ENCODE data around the gene C22orf23. TPM values are rescaled to one million over a fixed set of nuclear protein-coding genes. Genes with fewer than 3 reads are reported as not detected.
A peak's percentile ranks its signal among the peaks of the same experiment; 100 is the strongest.
"Not testable (repeated sequence)": the region's sequence is repeated elsewhere in the genome, so short reads cannot be mapped to it uniquely, and the experiment has no call there.

C22orf23 gene
- total RNA-seq, 1 donor from 2014 or later, result 0.53 TPM

GRCh38 chr22:37982938-37983859, 29.8 kb upstream of the C22orf23 start:
- no peak for DNase-seq (ENCODE audit: low read depth)

DNA sequence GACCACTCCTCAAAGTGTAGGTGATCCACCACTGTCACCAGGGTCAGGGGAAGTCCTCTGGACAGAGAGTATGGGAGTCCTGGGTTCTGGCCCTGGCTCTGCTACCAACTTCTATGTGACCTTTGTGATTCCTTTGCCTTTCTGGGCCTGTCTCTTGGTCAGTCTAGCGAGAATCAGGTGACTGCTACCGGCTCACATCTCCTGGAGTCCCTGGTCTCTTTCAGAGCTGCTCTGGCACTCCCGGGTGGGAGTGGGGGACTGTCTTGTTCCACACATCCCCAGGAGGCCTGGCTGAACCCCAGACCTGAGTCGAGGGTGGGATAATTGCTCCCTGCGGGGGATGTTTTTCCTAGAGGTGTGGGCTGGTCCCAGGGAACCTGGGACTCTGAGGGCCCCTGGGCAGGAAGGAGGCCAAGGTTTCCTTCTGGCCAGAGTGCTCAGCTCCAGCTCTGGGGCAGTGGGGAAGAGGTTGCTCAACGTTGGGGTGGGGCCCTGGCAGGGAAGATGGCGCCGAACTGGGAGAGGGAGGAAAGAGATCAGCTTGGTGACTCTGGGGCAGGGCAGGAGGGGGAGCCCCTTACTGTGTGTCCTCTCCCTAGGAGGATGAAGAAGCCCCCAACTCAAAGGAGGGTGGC, 28.9 kb upstream of the C22orf23 start:
- no peak for DNase-seq (ENCODE audit: low read depth)

DNA sequence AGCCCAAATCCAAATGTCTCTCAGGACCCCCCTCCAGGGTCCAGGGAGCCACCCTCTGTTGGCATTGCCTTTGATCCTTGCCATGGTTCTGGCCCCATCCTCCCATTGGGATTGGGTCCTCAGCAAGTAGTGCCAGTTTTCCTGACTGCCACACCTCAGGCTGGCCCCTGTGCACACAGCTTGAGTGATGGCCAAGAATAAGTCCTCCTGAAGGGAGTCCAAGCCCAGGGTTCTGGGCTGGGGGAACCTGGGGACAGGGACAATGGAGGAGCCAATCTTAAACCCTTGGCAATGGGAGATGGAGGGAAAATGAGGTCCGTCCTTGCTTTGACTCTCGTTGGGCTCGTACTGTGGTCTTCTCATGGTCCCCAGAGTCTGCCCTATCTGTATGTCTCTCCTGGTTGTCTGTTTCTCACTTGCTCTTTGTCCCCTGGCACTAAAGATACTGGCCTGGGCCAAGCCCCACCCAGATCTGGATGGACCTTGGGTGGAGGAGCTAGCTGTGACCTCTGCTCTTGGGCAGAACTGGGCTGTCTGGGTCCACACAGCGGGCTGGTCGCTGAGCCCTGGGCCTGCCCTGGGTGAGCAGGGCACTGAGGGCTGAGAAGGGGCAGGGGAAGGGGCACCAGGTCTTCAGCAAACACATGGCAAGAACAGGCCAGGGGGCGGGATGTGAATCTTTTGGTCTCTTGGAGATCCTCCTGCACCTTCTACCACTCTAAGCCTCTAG, 28.0 kb upstream of the C22orf23 start:
- DNase-seq (ENCODE audit: low read depth), result no peak

- DNase-seq (ENCODE audit: low read depth), result no peak
These were observed 26.4 kb upstream of the C22orf23 start for GRCh38 chr22:37979782-37980181.

- DNase-seq (ENCODE audit: low read depth), result no peak
These were observed 23.1 kb upstream of the C22orf23 start for GRCh38 chr22:37976547-37976946.

- DNase-seq (ENCODE audit: low read depth), result not testable (repeated sequence)
These were observed 22.6 kb upstream of the C22orf23 start for GRCh38 chr22:37976022-37976421.

DNA sequence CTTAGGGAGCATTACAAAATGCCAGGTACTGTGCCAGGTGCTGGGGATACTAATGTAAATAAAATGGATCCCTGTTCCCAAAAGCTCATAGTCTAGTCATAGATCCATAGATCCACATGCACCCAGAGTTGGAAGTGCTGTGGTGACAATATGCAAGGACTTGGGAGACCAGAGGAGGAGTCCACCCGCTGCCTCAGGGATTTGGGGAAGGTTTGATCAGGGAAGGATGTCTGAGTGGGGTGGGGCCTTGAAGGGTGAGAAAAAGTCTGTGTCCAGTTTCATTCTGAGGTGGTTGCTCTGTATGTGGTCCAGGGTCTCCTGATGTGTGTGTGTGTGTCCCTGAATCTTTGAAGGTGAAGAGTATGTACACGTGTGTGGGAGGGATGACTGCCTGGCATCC, 21.8 kb upstream of the C22orf23 start:
- DNase-seq (ENCODE audit: low read depth), result no peak

DNA sequence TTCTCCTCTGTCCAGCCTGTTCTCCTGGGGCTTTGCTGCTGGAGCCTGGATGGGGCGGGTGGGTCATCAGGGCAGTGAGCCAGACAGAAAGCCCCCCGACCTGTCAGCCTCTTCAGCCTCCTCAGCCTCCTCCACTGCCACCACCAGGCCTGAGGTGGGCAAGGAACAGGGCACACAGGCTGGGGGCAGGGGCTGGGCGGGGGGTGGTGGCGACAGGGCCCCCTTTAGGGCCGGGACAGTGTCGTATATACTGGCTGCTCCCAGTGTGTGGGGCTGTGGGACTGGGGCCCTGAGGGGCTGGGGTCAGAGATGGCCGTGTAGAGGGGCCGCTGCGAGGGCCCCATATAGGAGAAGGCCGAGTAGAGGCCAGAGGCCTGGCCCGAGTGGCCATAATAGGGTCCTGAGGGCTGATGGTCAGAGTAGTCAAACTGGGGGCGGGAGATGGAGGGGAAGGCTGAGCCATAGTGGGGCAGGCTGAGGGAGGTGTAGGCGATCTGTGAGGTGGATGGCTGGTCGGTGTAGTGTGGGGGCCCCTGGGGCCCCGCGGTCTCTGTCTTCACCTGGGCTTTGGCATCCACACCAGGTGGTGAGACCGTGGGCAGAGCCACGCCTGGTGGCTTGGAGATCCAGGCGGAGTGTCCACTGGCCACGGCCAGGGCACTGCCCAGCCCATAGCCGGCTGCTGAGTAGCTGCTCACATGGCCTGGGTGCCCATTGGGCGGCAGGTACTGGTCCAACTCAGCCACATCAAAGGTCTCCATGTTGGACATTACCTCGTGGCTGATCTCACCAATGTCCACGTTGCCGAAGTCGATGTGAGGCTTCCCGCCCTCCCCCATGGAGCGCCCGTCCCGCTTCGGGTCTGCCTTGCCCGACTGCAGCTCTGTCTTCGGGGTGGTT, 20.1 kb upstream of the C22orf23 start:
- DNase-seq (ENCODE audit: low read depth), result no peak

DNA sequence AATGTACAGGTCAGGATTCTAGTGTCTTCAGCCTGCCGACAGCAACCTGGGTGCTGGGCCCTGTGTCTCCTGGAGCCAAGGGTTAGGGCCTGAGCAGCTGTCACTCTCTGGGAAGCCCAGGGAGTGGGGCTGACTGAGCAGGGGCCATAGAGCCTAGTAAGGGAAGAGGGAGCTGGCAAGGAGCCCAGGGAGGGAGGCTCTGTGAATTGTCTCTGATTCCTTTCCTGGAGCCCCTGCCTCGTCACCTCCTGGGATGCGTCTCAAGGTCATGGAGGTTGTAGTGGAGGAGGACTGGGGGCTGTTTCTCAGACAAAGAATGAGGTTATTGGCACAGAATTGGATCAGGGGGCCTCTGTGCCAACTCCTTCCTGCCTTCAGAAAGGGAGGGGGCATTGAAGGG, 19.1 kb upstream of the C22orf23 start:
- peak; percentile 38 for DNase-seq (ENCODE audit: low read depth)

DNA sequence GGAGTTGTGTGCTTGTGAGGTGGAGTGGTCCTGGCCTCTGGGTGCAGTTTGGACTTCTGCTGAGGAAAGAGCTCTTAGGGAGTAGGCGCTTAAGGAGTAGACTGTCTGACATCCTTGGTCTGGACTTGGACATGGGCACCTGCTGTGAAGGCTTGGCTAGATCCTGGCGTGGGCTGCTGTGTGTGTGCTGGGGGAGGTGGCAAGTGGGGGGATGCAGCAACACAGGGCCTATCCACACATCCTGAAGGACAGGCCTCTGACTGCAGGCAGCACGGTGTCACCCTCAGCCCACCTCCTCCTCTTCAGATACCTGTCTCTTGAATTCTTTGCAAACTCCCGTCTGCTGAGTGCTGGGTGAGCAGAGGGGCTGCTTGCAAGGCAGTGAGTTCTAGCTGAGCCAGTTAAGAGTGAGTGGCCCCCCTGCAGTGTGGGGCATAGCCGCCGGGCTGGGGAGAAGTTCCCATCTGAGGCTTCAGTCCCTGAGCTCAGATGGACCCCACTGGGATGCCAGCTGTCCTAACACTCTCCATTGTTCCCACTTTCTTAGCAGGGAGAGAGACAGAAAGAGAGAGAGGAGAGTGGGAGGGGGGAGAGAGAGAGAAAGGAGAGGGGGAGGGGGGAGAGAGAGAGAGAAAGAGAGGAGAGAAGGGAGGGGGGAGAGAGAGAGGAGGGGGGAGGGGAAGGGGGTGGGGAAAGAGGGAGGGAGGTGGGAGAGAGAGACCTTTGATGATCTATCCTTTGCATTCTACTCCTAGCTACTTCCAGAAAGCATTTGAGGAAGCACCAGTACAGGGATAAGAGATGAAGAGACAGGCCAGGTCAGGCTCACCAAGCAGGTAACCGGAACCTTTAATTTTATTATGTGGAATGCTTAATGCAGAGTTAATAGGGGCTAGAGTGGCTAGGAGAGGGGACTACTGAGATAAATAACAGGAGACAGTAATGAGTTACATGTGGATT, 18.4 kb upstream of the C22orf23 start:
- no peak for DNase-seq (ENCODE audit: low read depth)

GRCh38 chr22:37970864-37971263, 17.5 kb upstream of the C22orf23 start:
- DNase-seq (ENCODE audit: low read depth), result no peak

DNA sequence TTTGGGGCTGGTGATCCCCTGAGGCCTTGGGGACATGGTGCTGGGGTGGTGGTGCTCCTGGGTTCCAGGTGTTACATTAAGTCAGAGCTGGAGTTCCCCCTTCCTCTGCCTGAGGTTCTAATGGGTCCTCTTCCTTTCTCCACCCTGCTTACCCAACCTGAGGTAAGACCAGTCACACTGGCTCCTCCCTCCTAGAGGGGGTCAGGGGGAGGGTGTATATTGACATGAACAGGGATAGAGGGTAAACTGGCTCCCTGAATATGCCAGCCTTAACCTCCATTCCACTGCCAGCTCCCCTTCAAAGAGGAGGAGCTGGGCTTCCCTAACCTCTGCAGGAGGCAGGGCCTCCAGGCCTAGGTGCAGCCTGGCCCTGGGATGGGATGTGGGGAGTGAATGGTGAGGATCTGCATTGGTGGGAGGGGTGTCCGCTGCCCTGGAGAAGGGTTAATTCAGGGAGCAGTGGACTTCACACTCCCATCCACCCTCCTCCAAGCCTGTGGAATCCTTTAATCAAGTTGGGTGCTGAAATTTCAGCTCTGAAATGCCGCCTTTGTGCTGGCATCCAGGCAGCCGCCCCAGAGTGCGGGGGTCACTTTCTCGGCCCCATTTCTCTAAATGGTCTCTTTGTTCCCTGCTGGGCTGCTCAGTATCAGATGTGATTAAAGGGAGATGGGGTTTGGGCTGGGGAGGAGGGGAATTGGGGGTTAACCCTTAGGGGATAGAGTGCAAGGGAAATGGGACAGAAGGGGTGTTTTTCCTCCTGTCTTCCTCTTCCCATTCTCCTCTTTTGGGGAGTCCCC, 15.3 kb upstream of the C22orf23 start:
- DNase-seq (ENCODE audit: low read depth), result no peak

- DNase-seq (ENCODE audit: low read depth), result no peak
These were observed 14.4 kb upstream of the C22orf23 start for GRCh38 chr22:37967637-37968451.

DNA sequence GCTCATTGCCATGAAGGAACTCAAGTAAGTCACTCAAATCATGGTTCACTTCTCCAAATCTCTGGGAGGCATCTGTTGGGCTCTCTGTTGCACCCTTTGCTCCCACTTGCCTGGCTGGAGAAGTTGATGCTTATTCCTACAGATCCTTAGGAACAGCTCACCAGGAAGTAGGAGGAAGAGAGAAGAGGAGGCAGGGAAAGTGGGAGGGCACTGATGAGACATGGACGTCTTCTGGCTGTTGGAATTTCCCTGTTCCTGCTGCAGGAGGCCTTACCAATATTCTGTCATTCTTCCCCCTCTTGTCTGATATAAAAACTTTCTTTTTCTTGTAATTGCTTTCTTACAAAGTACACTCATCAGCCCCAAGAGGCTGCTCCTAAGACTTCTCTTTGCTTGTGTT, 13.7 kb upstream of the C22orf23 start:
- DNase-seq (ENCODE audit: low read depth), result no peak

DNA sequence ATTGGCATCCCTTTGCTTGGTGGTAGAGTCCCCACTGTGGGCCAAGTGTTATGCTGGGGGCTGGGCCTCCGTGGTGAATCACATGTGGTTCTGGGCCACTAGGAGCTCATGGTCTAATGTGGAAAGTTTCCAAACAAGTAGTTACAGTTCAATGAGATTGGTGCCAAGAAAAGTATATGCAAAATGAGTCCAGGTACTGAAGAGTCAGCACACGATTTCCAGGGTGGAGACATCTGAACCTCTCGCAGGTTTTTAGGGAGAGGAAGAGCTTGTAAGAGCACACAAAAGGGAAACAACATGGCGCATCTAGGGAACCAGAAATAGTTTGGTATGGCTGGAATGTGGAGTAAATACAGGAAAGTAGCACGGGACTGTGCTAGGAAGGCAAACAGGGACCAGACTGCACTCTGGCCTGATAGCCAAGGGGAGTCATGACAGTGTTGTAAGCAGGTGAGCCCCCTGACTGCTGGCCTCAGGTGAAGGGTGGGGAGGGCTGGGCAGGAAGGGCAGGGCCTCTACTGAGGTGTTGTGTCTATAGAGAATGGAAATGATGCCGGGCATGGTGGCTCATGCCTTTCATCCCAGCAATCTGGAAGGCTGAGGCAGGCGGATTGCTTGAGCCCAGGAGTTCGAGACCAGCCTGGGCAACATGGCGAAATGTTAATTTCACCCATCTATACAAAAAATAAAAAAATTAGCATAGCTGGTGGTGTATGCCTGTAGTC, 12.7 kb upstream of the C22orf23 start:
- DNase-seq (ENCODE audit: low read depth), result peak; percentile 24

DNA sequence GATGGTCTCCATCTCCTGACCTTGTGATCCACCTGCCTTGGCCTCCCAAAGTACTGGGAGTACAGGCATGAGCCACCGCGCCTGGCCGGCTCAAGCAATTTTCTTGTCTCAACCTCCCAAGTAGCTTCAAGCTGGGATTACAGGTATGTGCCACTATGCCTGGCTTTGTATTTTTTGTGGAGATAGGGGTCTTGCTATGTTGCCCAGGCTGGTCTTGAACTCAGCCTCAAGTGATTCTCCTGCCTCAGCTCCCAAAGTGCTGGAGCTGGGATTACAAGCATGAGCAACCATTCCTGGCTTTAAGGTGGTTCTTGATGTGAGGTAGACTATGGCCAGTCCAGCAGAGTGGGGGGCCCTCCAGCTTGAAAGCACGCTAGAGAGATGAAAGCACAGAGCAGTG, 7.7 kb upstream of the C22orf23 start:
- DNase-seq (ENCODE audit: low read depth), result no peak

GRCh38 chr22:37959231-37959825, 5.9 kb upstream of the C22orf23 start:
- no peak for DNase-seq (ENCODE audit: low read depth)

Measured in myocyte (in vitro differentiated cells).